CD14-positive monocyte (primary cell): Measurements from ENCODE around the gene LAMP5. TPM values are rescaled to one million over a fixed set of nuclear protein-coding genes. Genes with fewer than 3 reads are reported as not detected.

Experiments
- DNase-seq, 3 donors: peaks; one replicate each; pipeline ENCODE4 v3.0.0-alpha.2; 2011 to 2022
- H2AFZ ChIP-seq: 2 replicates; pipeline ENCODE4 v1.6.0; 2012; ENCODE audit warnings: mild to moderate bottlenecking, low read depth, low read length, inconsistent platforms; ENCODE audit not compliant: insufficient read depth, poor library complexity, severe bottlenecking
- H3K27ac ChIP-seq, 2 donors: 1 replicate in 1 of 2; 2 replicates in 1 of 2; pipeline ENCODE4 v1.5.1; 2012 to 2013; ENCODE audit warnings: low read length in 2 of 2, control low read depth in 1 of 2, inconsistent platforms in 1 of 2, low read depth in 1 of 2, mild to moderate bottlenecking in 1 of 2
- H3K27me3 ChIP-seq, 2 donors: one replicate each; pipeline versions ENCODE4 v1.6.0 to v1.6.1; 2011 to 2013; ENCODE audit warnings: low read length in 2 of 2; ENCODE audit not compliant: control insufficient read depth in 2 of 2, insufficient read depth in 2 of 2
- H3K36me3 ChIP-seq, 2 donors: replicated peaks in 1 of 2; 1 replicate in 1 of 2; 2 replicates in 1 of 2; pipeline versions ENCODE4 v1.5.1 to v1.6.1; 2012 to 2013; ENCODE audit warnings: low read length in 2 of 2, control low read depth in 1 of 2, inconsistent platforms in 1 of 2, mild to moderate bottlenecking in 1 of 2; ENCODE audit not compliant: insufficient read depth in 2 of 2, control insufficient read depth in 1 of 2
- H3K4me1 ChIP-seq, 2 donors: 1 replicate in 1 of 2; 2 replicates in 1 of 2; pipeline versions ENCODE4 v1.5.1 to v1.6.1; 2012 to 2013; ENCODE audit warnings: low read length in 2 of 2, control low read depth in 1 of 2, inconsistent platforms in 1 of 2, mild to moderate bottlenecking in 1 of 2, moderate library complexity in 1 of 2; ENCODE audit not compliant: insufficient read depth in 2 of 2, control insufficient read depth in 1 of 2
- H3K4me2 ChIP-seq: replicated peaks from 2 replicates; pipeline ENCODE3; 2012; ENCODE audit warnings: low read length, moderate library complexity, mild to moderate bottlenecking; ENCODE audit not compliant: poor library complexity, severe bottlenecking; ENCODE audit errors: extremely low read depth
- H3K4me3 ChIP-seq, 3 experiments: fragments of 200-600 bp in 1 of 3; sonication (generic) in 1 of 3; replicated peaks in 1 of 3; 1 replicate in 2 of 3; 2 replicates in 1 of 3; pipeline ENCODE4 v1.5.1; 2011 to 2013; ENCODE audit warnings: low read length in 3 of 3, mild to moderate bottlenecking in 3 of 3, control low read depth in 2 of 3, low read depth in 2 of 3, inconsistent platforms in 1 of 3, moderate library complexity in 1 of 3
- H3K79me2 ChIP-seq: 2 replicates; pipeline ENCODE4 v1.6.0; 2012; ENCODE audit warnings: mild to moderate bottlenecking, control low read depth, inconsistent platforms, low read length, moderate library complexity; ENCODE audit not compliant: insufficient read depth
- H3K9ac ChIP-seq: 2 replicates; pipeline ENCODE4 v1.6.0; 2017; ENCODE audit warnings: low read length, mild to moderate bottlenecking; ENCODE audit not compliant: insufficient read depth, poor library complexity, severe bottlenecking
- H3K9me3 ChIP-seq, 2 donors: replicated peaks in 1 of 2; 1 replicate in 1 of 2; 2 replicates in 1 of 2; pipeline versions ENCODE4 v1.5.1 to v1.6.1; 2012 to 2013; ENCODE audit warnings: low read length in 2 of 2, control low read depth in 1 of 2; ENCODE audit not compliant: control insufficient read depth in 1 of 2, insufficient read depth in 1 of 2
- H4K20me1 ChIP-seq: 2 replicates; pipeline ENCODE4 v1.6.0; 2012; ENCODE audit warnings: mild to moderate bottlenecking, low read length, control low read depth, moderate library complexity; ENCODE audit not compliant: insufficient read depth
- H3K27ac Mint-ChIP-seq, 7 donors: one replicate each; pipeline ENCODE4 v1.8.0; 2020; ENCODE audit warnings: mild to moderate bottlenecking in 7 of 7, mixed read lengths in 7 of 7, moderate library complexity in 6 of 7, inconsistent platforms in 2 of 7
- H3K27me3 Mint-ChIP-seq, 3 donors: one replicate each; pipeline ENCODE4 v1.8.0; 2021 to 2022; ENCODE audit warnings: low read depth in 3 of 3, mild to moderate bottlenecking in 3 of 3, mixed read lengths in 3 of 3, moderate library complexity in 3 of 3, inconsistent platforms in 1 of 3
- H3K36me3 Mint-ChIP-seq, 2 donors: one replicate each; pipeline ENCODE4 v1.8.0; 2020; ENCODE audit warnings: mixed read lengths in 2 of 2, inconsistent platforms in 1 of 2, mild to moderate bottlenecking in 1 of 2
- H3K4me1 Mint-ChIP-seq: one replicate; pipeline ENCODE4 v1.8.0; 2020; ENCODE audit warnings: mild to moderate bottlenecking, mixed read lengths
- H3K4me3 Mint-ChIP-seq, 2 donors: one replicate each; pipeline ENCODE4 v1.8.0; 2020; ENCODE audit warnings: mild to moderate bottlenecking in 2 of 2, mixed read lengths in 2 of 2, moderate library complexity in 1 of 2
- H3K9me3 Mint-ChIP-seq, 7 donors: one replicate each; pipeline ENCODE4 v1.8.0; 2020 to 2022; ENCODE audit warnings: mixed read lengths in 7 of 7, mild to moderate bottlenecking in 6 of 7, moderate library complexity in 6 of 7, inconsistent platforms in 2 of 7
- WGBS: methylation state at CpG from one replicate; pipeline ENCODE4 v1.1.5; 2013; ENCODE audit warnings: missing lambda C conversion rate; ENCODE audit not compliant: insufficient coverage; 5-methylcytosine and 5-hydroxymethylcytosine counted together
- intact Hi-C, 2 donors: fragments of 100-400 bp; cut with micrococcal nuclease; formaldehyde crosslinking; loops; one replicate each; pipeline versions ENCODE4 v1.15.0 to v1.15.1; 2023
- polyA plus RNA-seq, 3 donors: library from polyadenylated mRNA; depleted of rRNA in 1 of 3; unstranded in 2 of 3; stranded (reverse) in 1 of 3; fragments of 300-500 nt in 2 of 3; fragments of >200 nt in 1 of 3; fragmentation: Illumina TruSeq in 2 of 3; gene quantifications; 1 replicate in 2 of 3; 2 replicates in 1 of 3; pipeline ENCODE4 v1.2.3, GENCODE V29; 2012 to 2021
- TF ChIP-seq, protein P1 (sequence below): fragments of 200-600 bp; IDR thresholded peaks from one replicate; pipeline ENCODE4 v1.8.0; 2022; ENCODE audit warnings: antibody characterized with exemption, mild to moderate bottlenecking

The LAMP5 gene
- polyA plus RNA-seq, 3 donors, result 0.92 to 2.6 (median 1.5) TPM

DNA sequence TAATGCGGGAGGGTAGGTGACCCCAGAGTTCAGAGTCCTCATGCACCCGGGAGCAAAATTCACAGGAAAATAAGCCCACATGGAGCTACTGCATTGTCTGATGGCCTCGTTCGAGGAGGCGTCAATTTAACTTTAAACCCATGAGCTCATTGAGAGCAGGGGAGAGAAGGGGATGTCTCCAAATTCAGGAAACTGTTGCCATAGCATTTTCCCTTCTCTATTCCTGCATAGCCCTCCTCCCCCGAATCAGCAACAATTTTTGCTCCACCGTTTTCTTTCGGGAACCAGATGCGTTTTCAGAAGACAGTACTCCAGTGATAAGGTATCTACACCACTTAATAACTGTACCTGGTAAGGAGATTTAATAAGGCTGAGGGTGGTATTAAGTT lies 324 bp upstream of the LAMP5 start:
- H3K9ac ChIP-seq, result no peak overlapping the region
- peak overlapping the region; percentile 91 for H3K4me2 ChIP-seq
- H3K27me3 ChIP-seq, result peaks cover 68 to 95% of the 10 kb centered on the region in 2 donors
- peaks cover 86 to 95% (median 92%) of the 10 kb centered on the region in 3 donors for H3K27me3 Mint-ChIP-seq
- no peak overlapping the region for H2AFZ ChIP-seq
- peaks cover 36 to 40% of the 10 kb centered on the region in 2 donors for H3K4me1 ChIP-seq
- H3K27ac Mint-ChIP-seq, result no peak overlapping the region
- peaks cover 0 to 16% (median 6%) of the 10 kb centered on the region in 7 donors for H3K9me3 Mint-ChIP-seq
- intact Hi-C loops, result no loop called here
- no peak overlapping the region for H3K27ac ChIP-seq
- H3K9me3 ChIP-seq, result peaks cover 0 to 3% of the 10 kb centered on the region in 2 donors
- H3K4me3 Mint-ChIP-seq, result peak overlapping the region in 1 of 2 donors; percentile 92
- H3K79me2 ChIP-seq, result no peaks in the 10 kb centered on the region
- TF ChIP-seq, protein P1, sequence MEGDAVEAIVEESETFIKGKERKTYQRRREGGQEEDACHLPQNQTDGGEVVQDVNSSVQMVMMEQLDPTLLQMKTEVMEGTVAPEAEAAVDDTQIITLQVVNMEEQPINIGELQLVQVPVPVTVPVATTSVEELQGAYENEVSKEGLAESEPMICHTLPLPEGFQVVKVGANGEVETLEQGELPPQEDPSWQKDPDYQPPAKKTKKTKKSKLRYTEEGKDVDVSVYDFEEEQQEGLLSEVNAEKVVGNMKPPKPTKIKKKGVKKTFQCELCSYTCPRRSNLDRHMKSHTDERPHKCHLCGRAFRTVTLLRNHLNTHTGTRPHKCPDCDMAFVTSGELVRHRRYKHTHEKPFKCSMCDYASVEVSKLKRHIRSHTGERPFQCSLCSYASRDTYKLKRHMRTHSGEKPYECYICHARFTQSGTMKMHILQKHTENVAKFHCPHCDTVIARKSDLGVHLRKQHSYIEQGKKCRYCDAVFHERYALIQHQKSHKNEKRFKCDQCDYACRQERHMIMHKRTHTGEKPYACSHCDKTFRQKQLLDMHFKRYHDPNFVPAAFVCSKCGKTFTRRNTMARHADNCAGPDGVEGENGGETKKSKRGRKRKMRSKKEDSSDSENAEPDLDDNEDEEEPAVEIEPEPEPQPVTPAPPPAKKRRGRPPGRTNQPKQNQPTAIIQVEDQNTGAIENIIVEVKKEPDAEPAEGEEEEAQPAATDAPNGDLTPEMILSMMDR, result no peak
- WGBS, result 13% methylated on average over 2 of the region's 9 CpGs
- H3K4me1 Mint-ChIP-seq, result peaks cover 47% of the 10 kb centered on the region
- no peaks in the 10 kb centered on the region for H3K36me3 ChIP-seq
- DNase-seq, result no peak
- H4K20me1 ChIP-seq, result no peaks in the 10 kb centered on the region
- peak overlapping the region in 1 of 3 experiments; percentile 76 for H3K4me3 ChIP-seq
- peaks cover 25 to 29% of the 10 kb centered on the region in 2 donors for H3K36me3 Mint-ChIP-seq

DNA sequence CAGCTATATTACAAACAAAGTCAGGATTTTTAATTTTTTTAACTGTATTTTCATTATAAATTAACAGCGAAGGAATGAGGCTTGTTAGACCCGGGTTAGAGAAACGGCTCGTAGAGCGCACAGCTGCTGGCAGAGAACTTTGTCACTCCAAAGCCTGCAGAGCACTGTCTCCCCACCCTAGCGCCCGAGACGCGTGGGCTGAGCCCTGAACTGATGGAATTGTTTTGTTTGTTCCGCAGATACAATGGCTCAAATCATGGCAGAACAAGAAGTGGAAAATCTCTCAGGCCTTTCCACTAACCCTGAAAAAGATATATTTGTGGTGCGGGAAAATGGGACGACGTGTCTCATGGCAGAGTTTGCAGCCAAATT lies 810 bp downstream of the LAMP5 start:
- no CpG with 5 or more reads among the region's 13 CpGs for WGBS
- peak overlapping the region; percentile 79 to 92 for H3K4me3 Mint-ChIP-seq
- H3K27me3 ChIP-seq, result peaks cover 59 to 85% of the 10 kb centered on the region in 2 donors
- H3K4me1 Mint-ChIP-seq, result peaks cover 43% of the 10 kb centered on the region
- TF ChIP-seq, protein P1, result no peak
- H4K20me1 ChIP-seq, result no peaks in the 10 kb centered on the region
- peak overlapping the region; percentile 91 for H3K4me2 ChIP-seq
- no peak for DNase-seq
- H3K36me3 Mint-ChIP-seq, result peaks cover 18 to 23% of the 10 kb centered on the region in 2 donors
- no peak overlapping the region for H3K27ac ChIP-seq
- peak overlapping the region in 1 of 7 donors; percentile 24 for H3K27ac Mint-ChIP-seq
- H2AFZ ChIP-seq, result no peak overlapping the region
- intact Hi-C loops, result no loop called here
- peaks cover 0 to 3% of the 10 kb centered on the region in 2 donors for H3K9me3 ChIP-seq
- peak overlapping the region in 1 of 3 experiments; percentile 76 for H3K4me3 ChIP-seq
- H3K9me3 Mint-ChIP-seq, result peaks cover 0 to 16% (median 6%) of the 10 kb centered on the region in 7 donors
- no peaks in the 10 kb centered on the region for H3K79me2 ChIP-seq
- H3K36me3 ChIP-seq, result no peaks in the 10 kb centered on the region
- H3K9ac ChIP-seq, result no peak overlapping the region
- peaks cover 75 to 87% (median 82%) of the 10 kb centered on the region in 3 donors for H3K27me3 Mint-ChIP-seq
- peaks cover 33 to 34% of the 10 kb centered on the region in 2 donors for H3K4me1 ChIP-seq
